DOHH2 (cell line): Measurements from ENCODE around the gene ECSIT.
"Not testable (repeated sequence)": the region's sequence is repeated elsewhere in the genome, so short reads cannot be mapped to it uniquely, and the experiment has no call there.

Source experiments
- H3F3A ChIP-seq: fragments of 200-600 bp; sonication (generic), shearing (Covaris generic); 2 replicates; pipeline ENCODE4 v1.6.0; 2016; ENCODE audit warnings: antibody characterized with exemption, mild to moderate bottlenecking; ENCODE audit not compliant: control insufficient read depth, insufficient read depth
- H3K27ac ChIP-seq: fragments of 200-600 bp; sonication (generic); 2 replicates; pipeline ENCODE4 v1.5.1; 2014; ENCODE audit warnings: low read depth, mild to moderate bottlenecking, low read length, moderate library complexity
- H3K27me3 ChIP-seq: fragments of 200-600 bp; sonication (generic); 2 replicates; pipeline ENCODE4 v1.6.1; 2014; ENCODE audit warnings: mild to moderate bottlenecking, low read length, mixed read lengths; ENCODE audit not compliant: control insufficient read depth
- H3K36me3 ChIP-seq: fragments of 200-600 bp; sonication (generic); 2 replicates; pipeline ENCODE4 v1.6.1; 2014; ENCODE audit warnings: mild to moderate bottlenecking, low read length, moderate library complexity, mixed read lengths; ENCODE audit not compliant: control insufficient read depth
- H3K4me1 ChIP-seq: fragments of 200-600 bp; sonication (generic); 2 replicates; pipeline ENCODE4 v1.6.1; 2014; ENCODE audit warnings: mild to moderate bottlenecking, low read length, mixed read lengths; ENCODE audit not compliant: control insufficient read depth
- H3K4me2 ChIP-seq: fragments of 200-600 bp; sonication (generic); 2 replicates; pipeline ENCODE4 v1.6.0; 2014; ENCODE audit warnings: mild to moderate bottlenecking, low read length, moderate library complexity
- H3K4me3 ChIP-seq: fragments of 200-600 bp; sonication (generic); 2 replicates; pipeline ENCODE4 v1.5.1; 2014; ENCODE audit warnings: mild to moderate bottlenecking, low read length, mixed read lengths
- H3K79me2 ChIP-seq: fragments of 200-600 bp; sonication (generic); 2 replicates; pipeline ENCODE4 v1.6.1; 2014; ENCODE audit warnings: mild to moderate bottlenecking, low read length, mixed read lengths; ENCODE audit not compliant: control insufficient read depth
- H3K9me2 ChIP-seq: fragments of 200-600 bp; sonication (generic); replicated peaks from 2 replicates; pipeline ENCODE4 v1.6.1; 2014; ENCODE audit warnings: mild to moderate bottlenecking, low read length, mixed read lengths; ENCODE audit not compliant: control insufficient read depth
- H3K9me3 ChIP-seq: fragments of 200-600 bp; sonication (generic); 2 replicates; pipeline ENCODE4 v1.6.1; 2014; ENCODE audit warnings: antibody characterized with exemption, low read length, mixed read lengths; ENCODE audit not compliant: control insufficient read depth, insufficient read depth
- H4K20me1 ChIP-seq: fragments of 200-600 bp; sonication (generic); 2 replicates; pipeline ENCODE4 v1.6.0; 2014; ENCODE audit warnings: low read depth, mild to moderate bottlenecking, antibody characterized with exemption, low read length, moderate library complexity; ENCODE audit not compliant: control insufficient read depth, insufficient read depth
- CTCF ChIP-seq: fragments of 200-600 bp; sonication (generic); IDR thresholded peaks from one replicate; pipeline ENCODE4 v1.5.1; 2014; ENCODE audit warnings: antibody characterized with exemption, mild to moderate bottlenecking, low read depth, low read length; ENCODE audit not compliant: poor library complexity, severe bottlenecking
- EZH2phosphoT487 ChIP-seq: fragments of 200-600 bp; sonication (generic); IDR thresholded peaks from 2 replicates; pipeline ENCODE4 v1.6.1; 2017; ENCODE audit warnings: borderline replicate concordance, mild to moderate bottlenecking, antibody characterized with exemption, low read length, moderate library complexity, mixed read lengths

ECSIT gene

GRCh38 chr19:11461453-11461852 lies 67.5 kb downstream of the ECSIT start:
- 0 out of 2 replicates have a peak, but pooled peaks cover 3% of the 10 kb centered on the region for H3K27me3 ChIP-seq
- no peaks in the 10 kb centered on the region for H3K9me2 ChIP-seq
- TF ChIP-seq EZH2phosphoT487, result no peak
- no peak for TF ChIP-seq CTCF
- H3K4me1 ChIP-seq, result peaks cover 6% of the 10 kb centered on the region; the same call in 1 of the 2 replicates
- H3F3A ChIP-seq, result no peaks in the 10 kb centered on the region
- no peak overlapping the region for H3K27ac ChIP-seq
- no peaks in the 10 kb centered on the region for H3K36me3 ChIP-seq
- no peaks in the 10 kb centered on the region for H3K9me3 ChIP-seq
- no peaks in the 10 kb centered on the region for H4K20me1 ChIP-seq
- H3K4me3 ChIP-seq, result no peak overlapping the region
- H3K4me2 ChIP-seq, result no peak overlapping the region
- H3K79me2 ChIP-seq, result no peaks in the 10 kb centered on the region

DNA sequence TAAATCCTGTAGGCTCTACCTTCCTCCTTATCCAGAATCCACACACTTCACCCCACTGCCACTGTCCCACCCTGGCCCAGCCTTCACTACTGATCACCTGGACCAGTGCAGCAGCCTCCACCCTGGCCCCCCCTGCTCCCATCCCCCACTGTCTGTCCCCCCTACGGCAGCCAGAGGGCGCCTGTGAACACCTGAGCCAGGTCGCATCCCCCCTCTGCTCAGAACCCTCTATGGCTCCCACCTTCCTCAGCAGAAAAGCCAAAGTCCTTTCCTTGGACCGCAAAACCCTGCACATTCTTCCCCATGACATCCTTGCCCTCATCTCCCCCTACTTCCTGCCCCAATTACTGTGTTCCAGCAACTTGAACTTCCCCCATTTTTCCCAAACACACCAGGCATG lies 68.7 kb downstream of the ECSIT start:
- H3F3A ChIP-seq, result no peaks in the 10 kb centered on the region

GRCh38 chr19:11458912-11459311 lies 70.0 kb downstream of the ECSIT start:
- H3K4me2 ChIP-seq, H3K4me3 ChIP-seq, H3K79me2 ChIP-seq, H3K9me2 ChIP-seq, H3K27ac ChIP-seq, H3K36me3 ChIP-seq, H3K9me3 ChIP-seq, H3K27me3 ChIP-seq, H4K20me1 ChIP-seq, H3F3A ChIP-seq, H3K4me1 ChIP-seq: not testable (repeated sequence)

More for the DNA sequence above, 68.7 kb downstream of the ECSIT start:
- H3K36me3 ChIP-seq, result no peaks in the 10 kb centered on the region
- TF ChIP-seq EZH2phosphoT487, result no peak
- TF ChIP-seq CTCF, result peak; percentile 66
- H3K9me3 ChIP-seq, result no peaks in the 10 kb centered on the region
- peaks cover 6% of the 10 kb centered on the region; the same call in 1 of the 2 replicates for H3K4me1 ChIP-seq
- H3K4me3 ChIP-seq, result no peak overlapping the region
- no peak overlapping the region for H3K4me2 ChIP-seq
- no peaks in the 10 kb centered on the region for H4K20me1 ChIP-seq
- no peaks in the 10 kb centered on the region for H3K9me2 ChIP-seq
- no peak overlapping the region for H3K27ac ChIP-seq
- 0 out of 2 replicates have a peak, but pooled peaks cover 3% of the 10 kb centered on the region for H3K27me3 ChIP-seq
- no peaks in the 10 kb centered on the region for H3K79me2 ChIP-seq

- no peak for TF ChIP-seq CTCF
- TF ChIP-seq EZH2phosphoT487, result no peak
- Histone ChIP-seq H3K79me2 (no peaks in the 10 kb centered on the region), H3K27me3 (0 out of 2 replicates have a peak, but pooled peaks cover 3% of the 10 kb centered on the region), H3F3A (no peaks in the 10 kb centered on the region), H3K9me2 (no peaks in the 10 kb centered on the region), H3K4me2 (no peak overlapping the region), H3K4me1 (no peaks in the 10 kb centered on the region), H3K9me3 (no peaks in the 10 kb centered on the region), H3K36me3 (no peaks in the 10 kb centered on the region), H3K27ac (no peak overlapping the region), H3K4me3 (no peak overlapping the region), H4K20me1 (no peaks in the 10 kb centered on the region)
Measured at GRCh38 chr19:11458236-11458900, 70.6 kb downstream of the ECSIT start.
